NCI-H446 treated with DMSO at 0.1 percent for 48 hours (cell line): ENCODE data around the gene VAV2.
"Not testable (repeated sequence)": the region's sequence is repeated elsewhere in the genome, so short reads cannot be mapped to it uniquely, and the experiment has no call there.

Experiments
- DNase-seq: peaks from one replicate; lab custom pipeline; 2025; lab: John Stamatoyannopoulos, UW

VAV2 gene

GRCh38 chr9:133767625-133768024 is 224.5 kb downstream of the VAV2 start:
- no peak for DNase-seq

- DNase-seq: no peak
Measured at GRCh38 chr9:133767008-133767407, 225.1 kb downstream of the VAV2 start.

GRCh38 chr9:133766234-133766633 is 225.9 kb downstream of the VAV2 start:
- DNase-seq: not testable (repeated sequence)

GRCh38 chr9:133763272-133764183 is 228.6 kb downstream of the VAV2 start:
- DNase-seq: no peak

- DNase-seq: no peak
Measured at GRCh38 chr9:133762488-133763271, 229.4 kb downstream of the VAV2 start.

GRCh38 chr9:133761641-133762248 is 230.4 kb downstream of the VAV2 start:
- no peak for DNase-seq

- DNase-seq: no peak
Measured at GRCh38 chr9:133760713-133761290, 231.3 kb downstream of the VAV2 start.

- no peak for DNase-seq
Measured at GRCh38 chr9:133759946-133760345, 232.2 kb downstream of the VAV2 start.

- no peak for DNase-seq
Measured at GRCh38 chr9:133759146-133759900, 232.8 kb downstream of the VAV2 start.

- DNase-seq: no peak
Measured at GRCh38 chr9:133758228-133758627, 233.9 kb downstream of the VAV2 start.

GRCh38 chr9:133754688-133755227 is 237.4 kb downstream of the VAV2 start:
- no peak for DNase-seq

GRCh38 chr9:133754187-133754586 is 237.9 kb downstream of the VAV2 start:
- no peak for DNase-seq

- DNase-seq: no peak
Measured at GRCh38 chr9:133752739-133753446, 239.2 kb downstream of the VAV2 start.

GRCh38 chr9:133750982-133751649 is 241.0 kb downstream of the VAV2 start:
- DNase-seq: no peak

GRCh38 chr9:133747309-133747708 is 244.8 kb downstream of the VAV2 start:
- no peak for DNase-seq

- DNase-seq: not testable (repeated sequence)
Measured at GRCh38 chr9:133744528-133744927, 247.6 kb downstream of the VAV2 start.

- DNase-seq: no peak
Measured at GRCh38 chr9:133742849-133743444, 249.2 kb downstream of the VAV2 start.

- DNase-seq: no peak
Measured at GRCh38 chr9:133742251-133742650, 249.9 kb downstream of the VAV2 start.

GRCh38 chr9:133741716-133742115 is 250.4 kb downstream of the VAV2 start:
- DNase-seq: no peak

GRCh38 chr9:133740911-133741310 is 251.2 kb downstream of the VAV2 start:
- DNase-seq: no peak
